K562 (cell line): ENCODE results near the gene GRB2. TPM values are rescaled to one million over a fixed set of nuclear protein-coding genes. Genes with fewer than 3 reads are reported as not detected.

Experiments
- ATF7 ChIP-seq: fragments of 450-650 bp; IDR thresholded peaks from 2 replicates; pipeline ENCODE4 v1.7.1; 2014; ENCODE audit warnings: mild to moderate bottlenecking, moderate library complexity
- BMI1 ChIP-seq: fragments of 150-350 bp; IDR thresholded peaks from 2 replicates; pipeline ENCODE4 v1.6.1; 2014; ENCODE audit warnings: low read length
- DLX4 ChIP-seq: fragments of 250-450 bp; sonication (Bioruptor Pico); IDR thresholded peaks from 2 replicates; pipeline ENCODE4 v1.6.1; 2021; ENCODE audit warnings: mild to moderate bottlenecking
- ETV5 ChIP-seq: sonication (generic); formaldehyde crosslinking; IDR thresholded peaks from 2 replicates; pipeline ENCODE4 v1.4.0; 2020; ENCODE audit warnings: low read depth, mild to moderate bottlenecking, missing genetic modification reagents
- FOXA3 ChIP-seq, 2 experiments: fragments of 450-650 bp in 1 of 2; sonication (generic) in 1 of 2; formaldehyde crosslinking; IDR thresholded peaks in 1 of 2; conservative IDR thresholded peaks in 1 of 2; 2 replicates each; pipeline versions ENCODE4 v1.4.0 to v1.8.0; 2020 to 2022; ENCODE audit warnings: mild to moderate bottlenecking in 2 of 2, missing genetic modification reagents in 1 of 2
- GABPA ChIP-seq: fragments of 200-800 bp; sonication (Bioruptor generic); conservative IDR thresholded peaks from 2 replicates; pipeline ENCODE4 v1.6.1; 2016; ENCODE audit warnings: low read depth, missing genetic modification characterization, missing compliant biosample characterization
- GTF2E2 ChIP-seq: fragments of 200-800 bp; sonication (Bioruptor generic); IDR thresholded peaks from 2 replicates; pipeline ENCODE4 v1.6.1; 2016; ENCODE audit warnings: missing genetic modification characterization, missing compliant biosample characterization
- HNRNPK ChIP-seq: fragments of 200-400 bp; formaldehyde crosslinking; IDR thresholded peaks from one replicate; pipeline ENCODE4 v1.6.1; 2018; ENCODE audit warnings: mild to moderate bottlenecking, low read depth, low read length; ENCODE audit not compliant: poor library complexity, severe bottlenecking
- HNRNPL ChIP-seq: fragments of 200-400 bp; formaldehyde crosslinking; IDR thresholded peaks from 2 replicates; pipeline ENCODE4 v1.6.1; 2017; ENCODE audit warnings: low read depth, mild to moderate bottlenecking, low read length
- KLF10 ChIP-seq: fragments of 250-450 bp; sonication (Bioruptor Pico); IDR thresholded peaks from 2 replicates; pipeline ENCODE4 v1.6.1; 2021; ENCODE audit warnings: matching md5 sums
- PATZ1 ChIP-seq: fragments of 250-450 bp; sonication (Bioruptor Pico); IDR thresholded peaks from 2 replicates; pipeline ENCODE4 v1.5.0; 2020; ENCODE audit warnings: mild to moderate bottlenecking, borderline replicate concordance
- THRAP3 ChIP-seq: fragments of 450-650 bp; IDR thresholded peaks from 2 replicates; pipeline ENCODE4 v1.6.1; 2016; ENCODE audit warnings: mild to moderate bottlenecking, inconsistent platforms, borderline replicate concordance
- ZNF395 ChIP-seq: fragments of 200-800 bp; sonication (Bioruptor generic); IDR thresholded peaks from 2 replicates; pipeline ENCODE4 v1.6.1; 2017; ENCODE audit warnings: missing genetic modification characterization, missing compliant biosample characterization
- polyA plus RNA-seq, 8 experiments: library from polyadenylated mRNA; depleted of rRNA in 4 of 8; stranded (reverse) in 5 of 8; unstranded in 3 of 8; fragments of >200 nt; fragmentation: Nextera tagmentation in 2 of 8; fragmentation: Illumina TruSeq in 1 of 8; extraction: Ambion mirVana in 2 of 8; extraction: Trizol in 1 of 8; gene quantifications; 2 replicates each; pipeline versions ENCODE4 v1.2.1 to v1.2.3, GENCODE V29; 2011 to 2014; ENCODE audit warnings: inconsistent platforms in 1 of 8, missing spikeins in 1 of 8
- total RNA-seq, 7 experiments: library from RNA; depleted of rRNA in 6 of 7; stranded (reverse); fragments of >200 nt in 6 of 7; fragmentation: Illumina TruSeq in 2 of 7; extraction: Trizol in 2 of 7; gene quantifications; 2 replicates each; pipeline versions ENCODE4 v1.2.1 to v1.2.3, GENCODE V29; 2011 to 2021; ENCODE audit warnings: low replicate concordance in 1 of 7
- TF ChIP-seq, protein P1 (sequence below), 3 experiments: fragments of 200-800 bp in 1 of 3; sonication (Bioruptor generic) in 1 of 3; sonication (generic) in 1 of 3; formaldehyde crosslinking in 1 of 3; IDR thresholded peaks; 2 replicates each; pipeline versions ENCODE4 v1.6.1 to v1.8.0; 2016 to 2022; ENCODE audit warnings: mild to moderate bottlenecking in 2 of 3, missing compliant biosample characterization in 2 of 3, missing genetic modification characterization in 2 of 3, missing genetic modification reagents in 1 of 3
- TF ChIP-seq, protein P2 (sequence below), 3 experiments: fragments of 200-800 bp in 1 of 3; fragments of 250-450 bp in 1 of 3; fragments of 450-650 bp in 1 of 3; sonication (Bioruptor Pico) in 1 of 3; sonication (Bioruptor generic) in 1 of 3; formaldehyde crosslinking in 1 of 3; IDR thresholded peaks; 2 replicates each; pipeline versions ENCODE4 v1.6.1 to v1.8.0; 2016 to 2022; ENCODE audit warnings: mild to moderate bottlenecking in 2 of 3, missing genetic modification characterization in 2 of 3, missing compliant biosample characterization in 1 of 3, moderate library complexity in 1 of 3

The GRB2 gene
- total and polyA plus RNA-seq, 9 of the 15 experiments (the other 6 are each of a cell fraction or from before 2014, with no cell fraction given) = 57.2 to 136 (median 84.8) TPM

DNA sequence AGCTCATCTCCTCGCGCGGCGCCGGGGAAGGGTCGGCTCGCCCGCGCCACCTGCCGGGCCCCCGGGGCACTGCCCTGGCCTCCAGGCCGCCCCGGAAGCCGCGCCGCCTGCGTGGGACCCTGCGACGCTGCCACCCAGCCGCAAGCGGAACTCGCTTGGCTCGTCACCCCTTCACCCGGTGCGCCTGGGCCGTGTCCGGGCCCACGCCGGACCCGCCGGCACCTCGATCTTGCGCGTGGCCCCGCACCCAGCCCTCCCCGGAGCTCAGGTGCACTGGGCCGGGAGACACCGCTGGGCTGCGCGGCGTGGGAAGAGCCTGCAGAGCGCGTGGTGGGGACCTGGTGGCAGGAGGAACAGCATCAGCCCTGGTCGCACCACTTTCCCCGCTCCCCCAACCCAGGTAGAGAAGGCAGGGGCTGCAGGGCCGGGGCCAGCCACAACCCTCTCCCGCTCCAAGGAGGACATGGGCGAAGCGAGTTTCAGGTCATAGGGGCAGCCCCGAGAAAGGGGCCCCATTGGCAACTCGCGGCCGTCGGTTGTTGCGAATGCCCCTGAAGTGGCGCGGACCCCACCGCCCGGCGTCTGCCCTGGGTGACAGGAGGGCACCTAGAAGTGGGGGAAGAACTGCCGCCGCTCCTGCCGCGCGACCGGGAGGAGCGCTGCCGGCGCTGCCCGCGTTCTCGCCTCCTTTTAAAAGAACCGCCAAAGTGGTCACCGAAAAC, 134.1 kb downstream of the GRB2 start (continued):
- TF ChIP-seq DLX4 (CRISPR knock-in tag) = no peak
- no peak; the same call in 1 of the 2 replicates for TF ChIP-seq ZNF395 (CRISPR knock-in tag)
- TF ChIP-seq HNRNPK = no peak
- TF ChIP-seq FOXA3 (CRISPR knock-in tag; conservative IDR thresholded peaks at IDR 0.05 in 1 of 2, IDR thresholded peaks at IDR 0.05 in 1 of 2) = peak in 1 of 2 experiments; percentile 17; a peak in 1 of 4 replicates
- no peak for TF ChIP-seq PATZ1 (CRISPR knock-in tag)
- TF ChIP-seq ATF7 = peak; percentile 55; the same call in 1 of the 2 replicates
- peak; percentile 77; the same call in 1 of the 2 replicates for TF ChIP-seq ETV5
- no peak for TF ChIP-seq KLF10
- TF ChIP-seq, protein P1, sequence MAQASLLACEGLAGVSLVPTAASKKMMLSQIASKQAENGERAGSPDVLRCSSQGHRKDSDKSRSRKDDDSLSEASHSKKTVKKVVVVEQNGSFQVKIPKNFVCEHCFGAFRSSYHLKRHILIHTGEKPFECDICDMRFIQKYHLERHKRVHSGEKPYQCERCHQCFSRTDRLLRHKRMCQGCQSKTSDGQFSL (CRISPR knock-in tag; IDR thresholded peaks at IDR 0.05) = no peak
- TF ChIP-seq, protein P1 (tag; IDR thresholded peaks at IDR 0.05) = no peak
- no peak for TF ChIP-seq THRAP3
- TF ChIP-seq BMI1 = no peak
- TF ChIP-seq HNRNPL = peak; percentile 58; the same call in 1 of the 2 replicates
- no peak for TF ChIP-seq GTF2E2
- peak; percentile 89 for TF ChIP-seq GABPA (tag)
- TF ChIP-seq, protein P2, sequence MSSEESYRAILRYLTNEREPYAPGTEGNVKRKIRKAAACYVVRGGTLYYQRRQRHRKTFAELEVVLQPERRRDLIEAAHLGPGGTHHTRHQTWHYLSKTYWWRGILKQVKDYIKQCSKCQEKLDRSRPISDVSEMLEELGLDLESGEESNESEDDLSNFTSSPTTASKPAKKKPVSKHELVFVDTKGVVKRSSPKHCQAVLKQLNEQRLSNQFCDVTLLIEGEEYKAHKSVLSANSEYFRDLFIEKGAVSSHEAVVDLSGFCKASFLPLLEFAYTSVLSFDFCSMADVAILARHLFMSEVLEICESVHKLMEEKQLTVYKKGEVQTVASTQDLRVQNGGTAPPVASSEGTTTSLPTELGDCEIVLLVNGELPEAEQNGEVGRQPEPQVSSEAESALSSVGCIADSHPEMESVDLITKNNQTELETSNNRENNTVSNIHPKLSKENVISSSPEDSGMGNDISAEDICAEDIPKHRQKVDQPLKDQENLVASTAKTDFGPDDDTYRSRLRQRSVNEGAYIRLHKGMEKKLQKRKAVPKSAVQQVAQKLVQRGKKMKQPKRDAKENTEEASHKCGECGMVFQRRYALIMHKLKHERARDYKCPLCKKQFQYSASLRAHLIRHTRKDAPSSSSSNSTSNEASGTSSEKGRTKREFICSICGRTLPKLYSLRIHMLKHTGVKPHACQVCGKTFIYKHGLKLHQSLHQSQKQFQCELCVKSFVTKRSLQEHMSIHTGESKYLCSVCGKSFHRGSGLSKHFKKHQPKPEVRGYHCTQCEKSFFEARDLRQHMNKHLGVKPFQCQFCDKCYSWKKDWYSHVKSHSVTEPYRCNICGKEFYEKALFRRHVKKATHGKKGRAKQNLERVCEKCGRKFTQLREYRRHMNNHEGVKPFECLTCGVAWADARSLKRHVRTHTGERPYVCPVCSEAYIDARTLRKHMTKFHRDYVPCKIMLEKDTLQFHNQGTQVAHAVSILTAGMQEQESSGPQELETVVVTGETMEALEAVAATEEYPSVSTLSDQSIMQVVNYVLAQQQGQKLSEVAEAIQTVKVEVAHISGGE (CRISPR knock-in tag; IDR thresholded peaks at IDR 0.05) = peak in 2 of 3 experiments; percentile 69 to 93; a peak in 5 of 6 replicates
